HG02623 (cell line): ENCODE data around the gene ELL.

Source experiments
- ATAC-seq: cut with Tn5 transposase; IDR thresholded peaks from one replicate; pipeline ENCODE4 v1.9.1; 2021; ENCODE audit warnings: moderate library complexity; ENCODE audit not compliant: unreplicated experiment

ELL gene

GRCh38 chr19:18491995-18492953, 29.6 kb downstream of the ELL start:
- ATAC-seq: no peak

DNA sequence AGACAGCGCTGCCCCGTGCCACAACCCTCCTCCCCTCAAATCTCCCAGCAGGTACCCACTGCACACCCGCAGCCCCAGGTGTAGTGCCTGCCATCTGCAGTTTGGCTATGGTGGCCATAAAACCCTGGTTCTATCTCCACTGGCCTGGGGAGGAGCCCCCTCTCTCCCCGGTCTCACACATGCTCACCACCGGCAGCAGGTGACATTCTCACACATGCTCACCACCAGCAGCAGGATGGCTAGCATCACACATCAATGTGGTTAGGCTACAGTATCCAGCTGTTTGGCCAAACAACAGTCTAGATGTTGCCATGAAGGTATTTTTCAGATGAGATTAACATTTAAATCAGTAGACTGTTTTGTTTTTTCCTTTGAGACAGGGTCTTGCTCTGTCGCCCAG, 31.1 kb downstream of the ELL start:
- ATAC-seq: no peak

GRCh38 chr19:18489627-18490184, 32.2 kb downstream of the ELL start:
- ATAC-seq: no peak

GRCh38 chr19:18488838-18489626, 32.8 kb downstream of the ELL start:
- ATAC-seq: no peak

- ATAC-seq: no peak
These were observed 33.5 kb downstream of the ELL start for GRCh38 chr19:18488403-18488723.

DNA sequence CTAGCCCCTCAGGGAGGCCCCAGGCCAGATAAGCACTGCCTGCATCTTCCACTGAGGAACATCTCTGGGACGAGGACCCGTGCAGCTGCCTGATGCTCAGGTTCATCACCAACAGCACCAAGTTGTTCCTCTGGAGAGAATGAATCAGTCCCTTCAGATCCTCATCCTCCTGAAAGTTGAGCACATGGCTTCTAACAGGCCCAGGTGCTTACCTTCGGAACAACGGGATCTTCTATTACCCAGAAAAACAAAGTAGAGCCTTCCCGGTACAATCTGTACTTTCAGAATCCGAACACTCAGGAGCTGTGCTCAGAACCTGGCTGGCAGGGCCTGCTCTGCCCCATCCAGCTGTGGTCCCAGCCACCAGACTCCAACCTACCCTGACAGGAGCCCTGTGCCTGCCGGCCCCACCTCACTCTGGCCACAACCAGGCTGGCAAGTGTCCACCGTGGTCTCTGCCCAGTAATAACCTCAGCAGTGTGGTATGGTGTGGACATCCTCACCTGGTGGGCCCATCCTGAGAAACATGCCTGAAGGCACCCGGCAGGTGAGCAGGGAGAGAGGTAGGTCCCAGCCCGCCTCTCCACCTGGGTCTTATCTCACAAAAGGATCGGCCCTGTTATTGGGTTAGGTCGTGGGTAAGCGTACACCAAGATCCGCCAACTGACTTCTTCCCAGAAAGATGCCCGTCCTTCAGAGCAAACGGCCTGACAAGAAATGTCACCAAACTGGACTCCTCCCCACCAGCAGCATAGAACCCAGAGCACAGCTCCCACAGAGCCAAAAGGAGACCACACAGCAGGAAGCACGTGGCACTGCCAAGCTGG, 34.1 kb downstream of the ELL start:
- no peak for ATAC-seq

DNA sequence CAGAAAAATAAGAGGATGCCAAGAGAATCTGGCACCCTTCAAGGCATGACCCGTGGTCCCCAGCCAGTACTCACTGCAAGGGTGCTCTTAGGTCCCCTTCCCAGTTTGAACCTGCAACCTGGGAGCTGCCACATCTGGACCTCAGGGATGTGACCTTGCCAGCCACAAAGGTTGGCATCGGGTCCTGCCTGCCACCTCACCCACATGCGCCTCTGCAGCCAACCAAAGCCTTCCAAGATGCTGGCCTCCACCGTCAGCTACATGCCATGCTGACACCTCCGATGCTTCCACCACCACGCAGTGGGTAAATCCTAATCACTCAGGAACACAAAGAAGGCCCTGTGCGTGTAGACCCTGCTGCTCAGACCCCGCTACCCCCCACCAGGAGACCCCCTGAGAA, 35.1 kb downstream of the ELL start:
- ATAC-seq: no peak

DNA sequence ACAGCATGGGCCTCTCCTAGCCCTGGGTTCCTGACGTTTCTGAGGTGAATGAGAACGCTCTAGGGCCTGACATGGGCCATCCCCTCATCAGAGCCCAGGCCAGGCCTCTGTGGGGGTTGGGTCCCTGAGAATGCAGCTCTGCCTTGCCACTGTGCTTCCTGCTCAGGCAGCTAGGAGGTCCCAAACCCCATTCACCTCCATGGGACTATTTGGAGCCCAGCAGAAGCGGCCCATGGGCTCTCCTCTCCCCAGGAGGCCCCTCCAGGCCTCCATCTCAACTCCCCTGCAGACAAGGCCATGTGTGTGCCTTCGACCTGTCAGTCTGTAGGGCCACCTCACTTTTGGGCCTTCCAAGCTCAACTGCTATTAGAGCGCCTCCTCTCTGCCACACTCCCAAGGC, 36.9 kb downstream of the ELL start:
- no peak for ATAC-seq

DNA sequence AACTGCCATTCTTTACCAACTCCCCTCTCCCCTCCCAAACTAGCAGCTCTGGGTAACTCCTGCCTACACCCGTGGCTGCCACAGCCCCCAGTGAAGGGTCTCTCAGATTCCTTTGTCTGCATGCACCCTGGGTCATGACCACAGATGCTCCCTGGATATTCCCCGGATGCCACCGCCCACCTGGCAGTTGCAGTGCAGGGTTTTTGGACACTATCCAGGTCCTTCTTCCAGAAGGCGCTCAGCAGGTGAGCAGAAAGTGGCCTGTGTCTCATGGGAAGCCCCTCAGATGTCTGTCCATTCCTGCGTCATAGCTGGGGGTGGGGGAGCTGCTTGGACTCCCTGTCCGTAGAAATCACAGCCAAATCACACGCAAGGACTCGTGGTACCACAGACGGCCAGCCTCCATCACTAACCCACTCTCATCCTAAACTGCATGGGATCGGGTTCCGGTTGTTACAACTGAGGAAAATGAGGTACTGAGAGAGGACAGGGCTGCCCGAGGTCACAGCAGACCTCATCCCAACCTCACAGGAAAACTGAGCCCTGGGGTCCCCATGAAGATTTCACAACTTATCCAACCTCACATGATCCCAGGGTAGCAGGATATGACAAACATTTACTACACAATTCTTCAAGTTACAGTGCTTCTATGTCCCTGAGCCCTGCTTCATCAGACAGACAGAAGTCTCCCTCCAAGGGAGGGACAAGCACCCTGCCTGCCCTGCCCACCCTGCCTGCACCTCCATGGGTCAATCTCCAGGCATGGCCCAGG, 38.6 kb downstream of the ELL start:
- no peak for ATAC-seq

GRCh38 chr19:18481505-18482222, 40.2 kb downstream of the ELL start:
- ATAC-seq: no peak

DNA sequence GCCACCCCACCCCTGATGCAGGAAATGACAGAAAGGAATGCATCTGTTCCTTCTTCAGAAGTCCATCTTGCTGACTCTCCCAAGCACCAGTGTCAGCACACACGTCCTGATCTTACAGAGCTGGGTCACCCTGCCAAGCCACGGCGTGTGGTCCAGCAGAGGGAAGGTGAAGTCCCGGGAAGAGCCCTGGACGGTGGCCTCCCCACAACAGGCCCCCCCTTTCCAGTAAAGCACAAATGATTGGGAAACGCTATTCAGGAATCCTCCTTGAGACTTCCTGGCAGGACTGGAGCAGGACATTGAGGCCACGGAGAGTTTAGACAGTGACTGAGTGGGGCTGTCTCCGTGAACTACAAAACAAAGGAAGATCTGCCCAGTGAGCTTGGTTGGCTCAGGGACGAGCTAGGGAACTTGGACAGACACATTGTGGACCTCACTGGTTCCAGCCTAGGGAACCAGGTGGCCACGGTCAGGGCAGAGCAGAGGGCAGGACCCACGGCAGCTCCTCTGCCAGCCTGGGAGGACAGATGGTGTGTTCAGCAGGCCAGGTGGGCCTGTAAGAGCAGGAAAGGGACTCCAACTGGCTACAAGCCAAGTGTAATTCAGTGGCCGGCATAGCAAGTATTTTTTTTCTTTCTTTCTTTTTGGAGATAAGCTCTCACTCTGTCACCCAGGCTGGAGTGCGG, 41.7 kb downstream of the ELL start:
- no peak for ATAC-seq

DNA sequence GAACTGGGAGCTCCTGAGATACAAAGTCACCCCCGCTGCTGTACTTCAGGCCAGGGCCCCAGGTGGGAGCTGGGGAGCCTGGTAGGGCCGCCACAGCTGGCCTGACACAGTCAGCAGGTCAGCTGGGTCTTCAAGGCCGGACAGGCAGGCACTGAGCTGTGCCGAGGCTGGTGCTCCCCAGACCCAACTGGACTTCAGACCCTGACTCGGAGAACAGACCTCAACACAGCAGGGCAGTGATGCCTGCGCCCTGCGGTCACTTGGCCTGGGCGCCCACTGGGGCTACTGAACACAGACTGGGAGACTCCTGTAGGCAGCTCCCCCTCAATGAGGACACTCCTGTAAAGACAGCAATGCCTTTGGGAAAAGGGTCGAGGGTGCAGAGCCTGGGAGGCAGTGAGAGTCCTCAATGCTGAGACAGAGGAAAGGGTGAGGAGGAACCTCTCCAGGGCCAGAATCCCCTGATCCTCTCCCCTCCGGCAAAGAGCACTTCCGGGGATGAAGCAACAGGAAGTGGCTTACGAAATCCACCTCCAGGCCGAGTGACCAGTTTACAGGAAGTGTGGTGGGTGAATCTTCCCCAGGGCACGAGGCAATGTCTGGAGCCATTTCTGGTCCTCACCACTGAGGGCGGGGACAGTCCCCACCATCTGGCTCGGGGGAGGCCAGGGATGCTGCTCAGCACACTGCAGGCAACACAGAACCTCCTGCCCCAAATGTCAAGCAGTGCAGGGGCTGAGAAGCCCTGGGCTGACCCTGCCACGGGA, 43.1 kb downstream of the ELL start:
- ATAC-seq: peak; percentile 52

DNA sequence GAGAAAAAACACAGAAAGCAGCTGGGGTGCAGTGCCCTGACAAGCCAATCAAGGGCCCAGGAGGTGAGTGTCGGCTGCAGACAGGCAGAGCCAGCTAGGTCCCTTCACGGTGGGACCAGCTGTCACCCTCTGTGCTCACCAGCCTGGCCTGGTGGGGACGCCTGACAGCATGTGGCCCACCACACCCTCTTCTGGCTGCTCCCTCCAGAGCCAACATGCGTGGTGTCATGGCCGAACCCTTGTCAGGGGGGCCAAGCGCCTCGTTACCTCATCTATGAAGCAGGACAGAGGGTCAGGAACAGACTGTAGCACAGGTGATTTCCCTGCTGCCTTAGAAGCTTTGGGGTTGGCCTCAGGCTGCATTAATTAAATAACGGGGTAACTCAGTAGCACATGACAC, 43.9 kb downstream of the ELL start:
- no peak for ATAC-seq

DNA sequence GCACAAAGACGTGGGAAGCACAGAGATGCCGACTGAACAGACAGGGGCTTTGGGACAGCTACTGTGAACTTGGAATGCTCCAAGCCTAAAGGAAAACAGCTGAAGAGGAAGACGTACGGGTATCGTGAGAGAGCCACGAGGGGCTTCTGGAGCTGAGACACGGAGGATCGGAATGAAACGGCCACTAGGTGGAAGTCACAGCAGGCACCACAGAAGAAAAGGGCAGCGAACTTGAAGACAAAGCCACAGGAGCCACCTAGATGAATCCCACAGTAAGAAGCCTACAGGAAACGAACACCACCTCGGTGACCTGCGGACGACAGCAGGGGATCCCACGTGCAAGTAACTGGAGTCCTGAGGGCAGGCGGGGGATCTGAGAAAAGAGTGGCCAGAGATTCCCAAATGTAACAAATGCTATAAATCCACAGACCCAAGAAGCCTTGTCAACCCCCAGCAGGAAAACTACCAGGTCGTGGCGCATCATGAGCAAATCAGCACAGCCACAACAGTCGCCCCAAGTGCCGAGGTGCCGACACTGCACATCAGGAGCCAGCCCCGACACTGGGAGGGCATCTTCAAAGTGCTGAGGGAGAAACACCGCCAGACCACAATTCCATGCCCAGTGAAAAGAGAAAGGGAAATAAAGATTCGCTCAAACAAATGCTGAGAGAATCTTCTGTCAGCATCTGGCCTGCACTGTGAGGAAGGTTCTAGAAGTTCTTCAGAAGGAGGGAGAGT, 44.7 kb downstream of the ELL start:
- ATAC-seq: no peak

GRCh38 chr19:18476507-18477041, 45.3 kb downstream of the ELL start:
- no peak for ATAC-seq

GRCh38 chr19:18475762-18476331, 46.0 kb downstream of the ELL start:
- ATAC-seq: no peak

GRCh38 chr19:18475004-18475453, 46.8 kb downstream of the ELL start:
- no peak for ATAC-seq
